Right atrium auricular region (tissue), 2 donors: ENCODE data around the gene GNAO1. TPM values are rescaled to one million over a fixed set of nuclear protein-coding genes. Genes with fewer than 3 reads are reported as not detected.

Experiments
- DNase-seq: peaks from one replicate; pipeline ENCODE4 v3.0.0-alpha.2; 2019; ENCODE audit warnings: low spot score
- H3K27ac ChIP-seq, 2 donors: fragments of 200-600 bp; sonication (generic); 1 replicate in 1 of 2; 2 replicates in 1 of 2; pipeline ENCODE4 v1.5.1; 2016 to 2019
- H3K27me3 ChIP-seq, 2 donors: fragments of 200-600 bp; sonication (generic); one replicate each; pipeline versions ENCODE4 v1.5.1 to v1.6.0; 2017 to 2019
- H3K36me3 ChIP-seq: fragments of 200-600 bp; sonication (generic); one replicate; pipeline ENCODE4 v1.5.1; 2016
- H3K4me1 ChIP-seq, 2 donors: fragments of 200-600 bp; sonication (generic); one replicate each; pipeline versions ENCODE4 v1.5.1 to v1.6.0; 2017 to 2019
- H3K4me3 ChIP-seq, 2 donors: fragments of 200-600 bp; sonication (generic); 1 replicate in 1 of 2; 2 replicates in 1 of 2; pipeline ENCODE4 v1.5.1; 2017 to 2019; ENCODE audit warnings: mild to moderate bottlenecking in 1 of 2, moderate library complexity in 1 of 2
- H3K9me3 ChIP-seq, 2 donors: fragments of 200-600 bp; sonication (generic); one replicate each; pipeline ENCODE4 v1.5.1; 2019
- CTCF ChIP-seq, 2 donors: fragments of 200-600 bp; sonication (generic); IDR thresholded peaks; one replicate each; pipeline ENCODE4 v1.5.1; 2019; ENCODE audit warnings: antibody characterized with exemption in 2 of 2
- total RNA-seq, 2 donors: library from RNA; depleted of rRNA; stranded (reverse); fragments of >200 nt; gene quantifications; one replicate each; pipeline ENCODE4 v1.1.0, GENCODE V29; 2016

Gene GNAO1
- total RNA-seq, 2 donors from 2014 or later, result 43.1 to 54.8 TPM

GRCh38 chr16:56336071-56336688 is 144.9 kb downstream of the GNAO1 start:
- H3K9me3 ChIP-seq, result no peaks in the 10 kb centered on the region
- TF ChIP-seq CTCF (IDR thresholded peaks at IDR 0.05), result no peak
- DNase-seq, result peak; percentile 72
- H3K27ac ChIP-seq, result peak overlapping the region; percentile 77 to 78
- no peaks in the 10 kb centered on the region for H3K27me3 ChIP-seq
- peaks cover 0 to 45% of the 10 kb centered on the region in 2 donors for H3K4me1 ChIP-seq
- H3K4me3 ChIP-seq, result no peak overlapping the region
- peaks cover 23% of the 10 kb centered on the region for H3K36me3 ChIP-seq

- Histone ChIP-seq H3K9me3 (no peaks in the 10 kb centered on the region), H3K27ac (peak overlapping the region; percentile 77 to 78), H3K36me3 (peaks cover 26% of the 10 kb centered on the region), H3K4me1 (peaks cover 0 to 40% of the 10 kb centered on the region in 2 donors), H3K4me3 (no peak overlapping the region), H3K27me3 (no peaks in the 10 kb centered on the region)
- TF ChIP-seq CTCF (IDR thresholded peaks at IDR 0.05), result no peak
- DNase-seq, result no peak
These were observed 145.4 kb downstream of the GNAO1 start for GRCh38 chr16:56336711-56337110.

GRCh38 chr16:56337131-56337857 is 146.0 kb downstream of the GNAO1 start:
- peaks cover 28% of the 10 kb centered on the region for H3K36me3 ChIP-seq
- DNase-seq, result no peak
- H3K27ac ChIP-seq, result peak overlapping the region; percentile 77 to 78
- no peaks in the 10 kb centered on the region for H3K27me3 ChIP-seq
- H3K4me3 ChIP-seq, result no peak overlapping the region
- peaks cover 0 to 34% of the 10 kb centered on the region in 2 donors for H3K4me1 ChIP-seq
- H3K9me3 ChIP-seq, result no peaks in the 10 kb centered on the region
- no peak for TF ChIP-seq CTCF (IDR thresholded peaks at IDR 0.05)

GRCh38 chr16:56337858-56338325 is 146.6 kb downstream of the GNAO1 start:
- H3K27ac ChIP-seq, result peak overlapping the region in 1 of 2 donors; percentile 78
- H3K9me3 ChIP-seq, result no peaks in the 10 kb centered on the region
- peaks cover 34% of the 10 kb centered on the region for H3K36me3 ChIP-seq
- TF ChIP-seq CTCF (IDR thresholded peaks at IDR 0.05), result no peak
- no peaks in the 10 kb centered on the region for H3K27me3 ChIP-seq
- H3K4me1 ChIP-seq, result peaks cover 0 to 28% of the 10 kb centered on the region in 2 donors
- DNase-seq, result no peak
- H3K4me3 ChIP-seq, result no peak overlapping the region

GRCh38 chr16:56338566-56339318 is 147.5 kb downstream of the GNAO1 start:
- peaks cover 0 to 24% of the 10 kb centered on the region in 2 donors for H3K4me1 ChIP-seq
- no peak overlapping the region for H3K4me3 ChIP-seq
- no peaks in the 10 kb centered on the region for H3K27me3 ChIP-seq
- no peak overlapping the region for H3K27ac ChIP-seq
- peaks cover 35% of the 10 kb centered on the region for H3K36me3 ChIP-seq
- H3K9me3 ChIP-seq, result no peaks in the 10 kb centered on the region
- TF ChIP-seq CTCF (IDR thresholded peaks at IDR 0.05), result no peak
- DNase-seq, result no peak
